Measurements from ENCODE around the gene GCLC. TPM values are rescaled to one million over a fixed set of nuclear protein-coding genes. Genes with fewer than 3 reads are reported as not detected.

The GCLC gene
- total RNA-seq, 1 donor from 2014 or later, result 37.0 TPM

- intact Hi-C loops (cut with DNase I), result no loop called here
- Histone ChIP-seq H3K4me3 (no peak overlapping the region), H3K27ac (no peak overlapping the region), H3K36me3 (no peaks in the 10 kb centered on the region), H3K9me3 (no peaks in the 10 kb centered on the region), H3K4me1 (no peaks in the 10 kb centered on the region), H3K27me3 (ENCODE audit: low read depth) (no peaks in the 10 kb centered on the region)
- DNase-seq (no peak), ATAC-seq (no peak)
- no peak for TF ChIP-seq CTCF (IDR thresholded peaks at IDR 0.05)
These were observed 24.1 kb upstream of the GCLC start for GRCh38 chr6:53568776-53569616.

- no peak overlapping the region for H3K27ac ChIP-seq
- no peak overlapping the region for H3K4me3 ChIP-seq
- H3K27me3 ChIP-seq (ENCODE audit: low read depth), result no peaks in the 10 kb centered on the region
- intact Hi-C loops (cut with DNase I), result no loop called here
- TF ChIP-seq CTCF (IDR thresholded peaks at IDR 0.05), result no peak
- DNase-seq (no peak), ATAC-seq (no peak)
- no peaks in the 10 kb centered on the region for H3K4me1 ChIP-seq
- H3K36me3 ChIP-seq, result no peaks in the 10 kb centered on the region
- no peaks in the 10 kb centered on the region for H3K9me3 ChIP-seq
These were observed 22.8 kb upstream of the GCLC start for GRCh38 chr6:53567701-53568100.

- Histone ChIP-seq H3K9me3 (no peaks in the 10 kb centered on the region), H3K4me1 (no peaks in the 10 kb centered on the region), H3K27me3 (ENCODE audit: low read depth) (no peaks in the 10 kb centered on the region), H3K4me3 (no peak overlapping the region), H3K36me3 (no peaks in the 10 kb centered on the region), H3K27ac (no peak overlapping the region)
- intact Hi-C loops (cut with DNase I), result no loop called here
- ATAC-seq (no peak), DNase-seq (no peak)
- TF ChIP-seq CTCF (IDR thresholded peaks at IDR 0.05), result no peak
These were observed 21.9 kb upstream of the GCLC start for GRCh38 chr6:53566755-53567154.

- intact Hi-C loops (cut with DNase I), result no loop called here
- Histone ChIP-seq H3K9me3 (no peaks in the 10 kb centered on the region), H3K36me3 (no peaks in the 10 kb centered on the region), H3K27me3 (ENCODE audit: low read depth) (no peaks in the 10 kb centered on the region), H3K27ac (no peak overlapping the region), H3K4me1 (no peaks in the 10 kb centered on the region), H3K4me3 (no peak overlapping the region)
- DNase-seq (no peak), ATAC-seq (no peak)
- TF ChIP-seq CTCF (IDR thresholded peaks at IDR 0.05), result no peak
These were observed 21.0 kb upstream of the GCLC start for GRCh38 chr6:53565886-53566285.

GRCh38 chr6:53564401-53565065 is 19.6 kb upstream of the GCLC start:
- Histone ChIP-seq H3K9me3 (peaks cover 2% of the 10 kb centered on the region), H3K4me3 (no peak overlapping the region), H3K36me3 (no peaks in the 10 kb centered on the region), H3K4me1 (no peaks in the 10 kb centered on the region), H3K27ac (no peak overlapping the region), H3K27me3 (ENCODE audit: low read depth) (no peaks in the 10 kb centered on the region)
- no peak for TF ChIP-seq CTCF (IDR thresholded peaks at IDR 0.05)
- no peak for DNase-seq
- intact Hi-C loops (cut with DNase I), result no loop called here
- ATAC-seq, result no peak

All from lower lobe of right lung (tissue), 2 donors.